AG09319 (cell line): ENCODE measurements around the gene IL13RA1.
A peak's percentile ranks its signal among the peaks of the same experiment; 100 is the strongest.
"Not testable (repeated sequence)": the region's sequence is repeated elsewhere in the genome, so short reads cannot be mapped to it uniquely, and the experiment has no call there.

Source experiments
- DNase-seq: peaks from one replicate; pipeline ENCODE4 v3.0.0-alpha.2; 2010; ENCODE audit warnings: low read depth; ENCODE audit errors: extremely low read depth
- CTCF ChIP-seq: IDR thresholded peaks from 2 replicates; pipeline ENCODE4 v1.5.1; 2011; ENCODE audit warnings: low read depth, mild to moderate bottlenecking, inconsistent platforms, low read length, moderate library complexity

Gene IL13RA1

GRCh38 chrX:118730500-118731247 lies 3.3 kb downstream of the IL13RA1 start:
- no peak for TF ChIP-seq CTCF
- DNase-seq = peak; percentile 20

- DNase-seq = not testable (repeated sequence)
Measured at GRCh38 chrX:118732551-118732950, 5.1 kb downstream of the IL13RA1 start.

- TF ChIP-seq CTCF = no peak
- no peak for DNase-seq
Measured at GRCh38 chrX:118734909-118735308, 7.5 kb downstream of the IL13RA1 start.

- DNase-seq = no peak
- no peak for TF ChIP-seq CTCF
Measured at GRCh38 chrX:118736394-118737010, 9.1 kb downstream of the IL13RA1 start.

- no peak for DNase-seq
- no peak for TF ChIP-seq CTCF
Measured at GRCh38 chrX:118739577-118739976, 12.2 kb downstream of the IL13RA1 start.

- TF ChIP-seq CTCF = no peak
- DNase-seq = no peak
Measured at GRCh38 chrX:118740276-118740889, 13.0 kb downstream of the IL13RA1 start.

GRCh38 chrX:118742176-118742575 lies 14.8 kb downstream of the IL13RA1 start:
- no peak for DNase-seq

More at GRCh38 chrX:118742176-118742575, 14.8 kb downstream of the IL13RA1 start:
- TF ChIP-seq CTCF = no peak
